ENCODE data around the gene MAD1L1.
"Not testable (repeated sequence)": the region's sequence is repeated elsewhere in the genome, so short reads cannot be mapped to it uniquely, and the experiment has no call there.

- not testable (repeated sequence) for TF ChIP-seq CTCF (IDR thresholded peaks at IDR 0.05); IRF2 (CRISPR knock-in tag; IDR thresholded peaks at IDR 0.05; ENCODE audit: borderline replicate concordance, low read depth); ZNF423 (CRISPR knock-in tag; IDR thresholded peaks at IDR 0.05); ZBTB43 (CRISPR knock-in tag; IDR thresholded peaks at IDR 0.05); ATF3 (CRISPR knock-in tag; conservative IDR thresholded peaks at IDR 0.05); E2F4 (CRISPR knock-in tag; IDR thresholded peaks at IDR 0.05; ENCODE audit: borderline replicate concordance, low read depth); JUN (CRISPR knock-in tag; IDR thresholded peaks at IDR 0.05); ZNF138 (CRISPR knock-in tag; conservative IDR thresholded peaks at IDR 0.05); HMGXB4 (CRISPR knock-in tag; IDR thresholded peaks at IDR 0.05)
- TF ChIP-seq, protein P1, sequence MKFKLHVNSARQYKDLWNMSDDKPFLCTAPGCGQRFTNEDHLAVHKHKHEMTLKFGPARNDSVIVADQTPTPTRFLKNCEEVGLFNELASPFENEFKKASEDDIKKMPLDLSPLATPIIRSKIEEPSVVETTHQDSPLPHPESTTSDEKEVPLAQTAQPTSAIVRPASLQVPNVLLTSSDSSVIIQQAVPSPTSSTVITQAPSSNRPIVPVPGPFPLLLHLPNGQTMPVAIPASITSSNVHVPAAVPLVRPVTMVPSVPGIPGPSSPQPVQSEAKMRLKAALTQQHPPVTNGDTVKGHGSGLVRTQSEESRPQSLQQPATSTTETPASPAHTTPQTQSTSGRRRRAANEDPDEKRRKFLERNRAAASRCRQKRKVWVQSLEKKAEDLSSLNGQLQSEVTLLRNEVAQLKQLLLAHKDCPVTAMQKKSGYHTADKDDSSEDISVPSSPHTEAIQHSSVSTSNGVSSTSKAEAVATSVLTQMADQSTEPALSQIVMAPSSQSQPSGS (CRISPR knock-in tag; IDR thresholded peaks at IDR 0.05; ENCODE audit: borderline replicate concordance, low read depth): not testable (repeated sequence)
- TF ChIP-seq, protein P2, sequence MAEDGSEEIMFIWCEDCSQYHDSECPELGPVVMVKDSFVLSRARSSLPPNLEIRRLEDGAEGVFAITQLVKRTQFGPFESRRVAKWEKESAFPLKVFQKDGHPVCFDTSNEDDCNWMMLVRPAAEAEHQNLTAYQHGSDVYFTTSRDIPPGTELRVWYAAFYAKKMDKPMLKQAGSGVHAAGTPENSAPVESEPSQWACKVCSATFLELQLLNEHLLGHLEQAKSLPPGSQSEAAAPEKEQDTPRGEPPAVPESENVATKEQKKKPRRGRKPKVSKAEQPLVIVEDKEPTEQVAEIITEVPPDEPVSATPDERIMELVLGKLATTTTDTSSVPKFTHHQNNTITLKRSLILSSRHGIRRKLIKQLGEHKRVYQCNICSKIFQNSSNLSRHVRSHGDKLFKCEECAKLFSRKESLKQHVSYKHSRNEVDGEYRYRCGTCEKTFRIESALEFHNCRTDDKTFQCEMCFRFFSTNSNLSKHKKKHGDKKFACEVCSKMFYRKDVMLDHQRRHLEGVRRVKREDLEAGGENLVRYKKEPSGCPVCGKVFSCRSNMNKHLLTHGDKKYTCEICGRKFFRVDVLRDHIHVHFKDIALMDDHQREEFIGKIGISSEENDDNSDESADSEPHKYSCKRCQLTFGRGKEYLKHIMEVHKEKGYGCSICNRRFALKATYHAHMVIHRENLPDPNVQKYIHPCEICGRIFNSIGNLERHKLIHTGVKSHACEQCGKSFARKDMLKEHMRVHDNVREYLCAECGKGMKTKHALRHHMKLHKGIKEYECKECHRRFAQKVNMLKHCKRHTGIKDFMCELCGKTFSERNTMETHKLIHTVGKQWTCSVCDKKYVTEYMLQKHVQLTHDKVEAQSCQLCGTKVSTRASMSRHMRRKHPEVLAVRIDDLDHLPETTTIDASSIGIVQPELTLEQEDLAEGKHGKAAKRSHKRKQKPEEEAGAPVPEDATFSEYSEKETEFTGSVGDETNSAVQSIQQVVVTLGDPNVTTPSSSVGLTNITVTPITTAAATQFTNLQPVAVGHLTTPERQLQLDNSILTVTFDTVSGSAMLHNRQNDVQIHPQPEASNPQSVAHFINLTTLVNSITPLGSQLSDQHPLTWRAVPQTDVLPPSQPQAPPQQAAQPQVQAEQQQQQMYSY (CRISPR knock-in tag; IDR thresholded peaks at IDR 0.05): not testable (repeated sequence)
- TF ChIP-seq, protein P3, sequence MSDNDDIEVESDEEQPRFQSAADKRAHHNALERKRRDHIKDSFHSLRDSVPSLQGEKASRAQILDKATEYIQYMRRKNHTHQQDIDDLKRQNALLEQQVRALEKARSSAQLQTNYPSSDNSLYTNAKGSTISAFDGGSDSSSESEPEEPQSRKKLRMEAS (CRISPR knock-in tag; IDR thresholded peaks at IDR 0.05): not testable (repeated sequence)
Measured at GRCh38 chr7:1995911-1996420, 236.8 kb downstream of the MAD1L1 start.
